ELR (cell line): ENCODE data around the gene ACOXL.
"Not testable (repeated sequence)": the region's sequence is repeated elsewhere in the genome, so short reads cannot be mapped to it uniquely, and the experiment has no call there.

ENCODE experiments used
- DNase-seq: peaks from one replicate; pipeline ENCODE4 v3.0.0-alpha.2; 2015; ENCODE audit warnings: low read depth

The ACOXL gene

GRCh38 chr2:110732422-110733413 is at the start of gene ACOXL:
ACOXL (plus strand) TSS chr2:110732573; CDS start chr2:110768390, 35,817 bp downstream.
- no peak for DNase-seq

DNA sequence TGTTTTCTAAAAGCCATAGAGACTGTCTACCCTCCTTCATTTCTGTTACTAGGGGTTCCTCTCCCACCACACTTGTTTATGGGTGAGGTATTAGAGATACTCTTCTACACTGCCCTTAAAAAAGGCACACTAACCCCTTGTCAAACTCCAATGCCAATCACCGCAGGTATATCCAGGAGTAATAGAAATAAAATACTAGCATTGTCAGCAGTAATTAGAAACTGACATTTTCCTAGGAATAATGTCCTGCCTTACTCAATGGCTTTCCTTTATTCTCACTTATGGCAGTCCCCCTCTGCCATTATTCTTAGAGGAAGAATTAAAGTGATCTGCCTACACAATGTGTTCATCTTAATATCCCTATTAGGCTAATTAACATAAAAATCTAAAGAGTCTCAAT is 49.5 kb upstream of the ACOXL start:
- DNase-seq = no peak

DNA sequence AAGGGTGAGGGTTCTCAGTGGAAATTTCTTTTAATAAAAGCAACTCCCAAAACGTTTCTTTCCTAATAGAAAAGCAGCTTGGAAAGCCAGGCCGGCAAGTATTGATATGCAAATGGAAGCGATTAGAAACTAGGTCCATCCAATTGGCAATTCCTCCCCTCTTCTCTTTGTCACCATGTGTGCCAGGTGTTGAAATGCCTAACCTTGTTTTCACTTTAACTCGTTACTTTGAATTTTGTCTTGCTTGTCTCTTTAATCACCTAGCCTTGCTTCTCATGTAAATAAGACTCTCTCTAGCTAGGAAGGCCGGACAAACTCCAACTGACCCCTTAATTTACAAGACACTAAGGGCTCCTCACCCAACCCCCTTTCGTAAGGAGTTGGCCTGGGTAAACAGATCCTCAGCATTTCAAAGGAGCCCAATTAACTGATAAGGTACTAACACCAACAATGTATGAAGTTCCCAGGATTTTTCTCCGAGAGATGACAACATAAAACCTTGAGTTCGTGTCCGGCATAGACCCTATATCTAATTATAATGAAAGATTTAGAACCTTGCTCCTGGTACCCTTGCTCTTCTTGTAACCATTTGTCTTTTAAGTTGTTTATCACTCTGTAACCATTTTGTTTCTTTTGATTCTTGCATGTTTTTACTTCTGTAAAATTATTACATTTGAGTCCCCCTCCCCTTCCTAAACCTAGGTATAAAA is 44.4 kb upstream of the ACOXL start:
- not testable (repeated sequence) for DNase-seq

GRCh38 chr2:110688594-110689091 is 43.7 kb upstream of the ACOXL start:
- DNase-seq = peak; percentile 17

- no peak for DNase-seq
Observed at GRCh38 chr2:110690083-110690965, 42.0 kb upstream of the ACOXL start.

DNA sequence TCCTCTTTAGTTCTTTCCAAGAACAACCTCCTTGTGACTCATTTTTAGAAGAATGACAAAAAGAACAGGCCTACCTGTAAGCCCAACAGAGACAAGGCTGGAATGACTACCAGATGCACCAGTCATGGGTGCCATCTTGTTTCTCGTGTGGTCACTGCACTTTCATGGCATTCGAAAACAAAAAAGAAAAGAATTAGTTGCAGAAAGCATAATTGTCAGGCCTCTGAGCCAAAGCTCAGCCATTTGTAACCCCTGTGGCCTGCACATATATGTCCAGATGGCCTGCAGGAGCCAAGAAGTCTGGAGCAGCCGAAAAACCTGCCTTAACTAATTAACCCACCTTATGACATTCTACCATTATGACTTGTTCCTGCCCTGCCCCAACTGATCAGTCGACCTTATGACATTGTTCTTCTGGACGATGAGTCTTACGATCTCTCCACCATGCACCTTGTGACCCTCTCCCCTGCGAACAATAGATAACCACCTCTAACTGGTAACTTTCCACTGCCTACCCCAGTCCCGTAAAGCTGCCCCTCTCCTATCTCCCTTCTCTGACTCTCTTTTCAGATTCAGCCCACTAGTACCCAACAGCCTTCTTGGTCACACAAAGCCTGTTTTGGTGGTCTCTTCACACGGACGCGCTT is 40.6 kb upstream of the ACOXL start:
- DNase-seq = no peak

- not testable (repeated sequence) for DNase-seq
Observed at GRCh38 chr2:110695146-110695898, 37.1 kb upstream of the ACOXL start.

DNA sequence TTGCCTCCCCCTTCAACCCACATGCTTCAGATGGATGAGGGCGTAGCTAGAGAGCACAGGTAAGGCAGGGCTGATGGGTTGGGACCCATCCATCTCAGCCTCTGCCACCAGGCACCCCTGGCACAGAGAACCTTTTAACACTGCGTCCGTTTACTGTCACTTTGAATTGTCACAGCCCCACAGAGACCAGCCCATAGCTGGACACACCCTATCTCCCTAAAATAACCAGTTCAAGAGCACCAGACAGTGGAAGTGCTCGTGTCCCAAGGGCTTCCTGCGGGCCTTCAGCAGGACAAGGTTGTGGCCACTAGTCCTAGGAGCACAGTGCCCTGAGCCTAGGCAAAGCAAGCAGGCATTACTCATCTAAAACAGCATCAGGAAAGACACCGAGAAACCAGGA is 34.1 kb upstream of the ACOXL start:
- not testable (repeated sequence) for DNase-seq

DNA sequence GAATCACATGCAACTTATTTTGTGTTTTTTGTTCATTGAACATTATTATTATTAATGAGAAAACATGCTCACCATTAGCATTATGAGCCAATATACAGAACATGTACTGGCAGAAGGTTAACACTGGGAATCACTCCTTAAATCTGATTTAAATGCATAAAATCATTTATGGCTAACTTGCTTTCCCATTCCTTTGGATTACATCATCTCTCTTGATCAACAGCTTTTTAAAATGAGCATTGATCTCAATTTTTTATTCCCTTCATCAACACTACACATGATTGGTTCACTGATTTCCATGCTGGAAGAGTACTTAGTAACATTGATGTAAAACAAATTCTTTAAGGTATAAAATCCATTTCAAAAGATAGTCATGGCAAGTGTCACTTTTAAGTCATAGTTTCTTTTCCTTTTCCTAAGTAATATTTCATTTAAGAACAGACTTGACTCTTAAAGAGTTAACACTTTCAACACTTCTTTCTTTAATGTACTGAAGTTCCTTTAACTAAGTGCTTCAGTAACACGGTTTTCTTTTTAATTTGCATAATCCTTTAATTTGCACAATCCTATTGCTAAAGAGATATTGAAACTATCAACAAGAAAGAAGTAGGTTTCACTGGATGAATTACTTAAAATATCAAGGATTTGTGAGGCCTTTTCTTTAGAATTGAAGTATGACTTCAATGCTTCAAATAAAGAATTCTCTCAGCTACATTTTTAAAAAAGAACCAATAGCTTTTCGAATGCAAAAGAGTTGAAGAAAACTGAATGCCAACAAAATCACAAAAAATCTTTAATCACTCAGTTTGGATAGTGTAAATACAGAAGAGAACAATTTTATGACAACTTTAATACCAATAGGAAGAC is 29.6 kb upstream of the ACOXL start:
- no peak for DNase-seq

- no peak for DNase-seq
Observed at GRCh38 chr2:110707386-110707965, 24.9 kb upstream of the ACOXL start.

GRCh38 chr2:110708455-110708854 is 23.9 kb upstream of the ACOXL start:
- DNase-seq = no peak

GRCh38 chr2:110712737-110713136 is 19.6 kb upstream of the ACOXL start:
- DNase-seq = no peak

DNA sequence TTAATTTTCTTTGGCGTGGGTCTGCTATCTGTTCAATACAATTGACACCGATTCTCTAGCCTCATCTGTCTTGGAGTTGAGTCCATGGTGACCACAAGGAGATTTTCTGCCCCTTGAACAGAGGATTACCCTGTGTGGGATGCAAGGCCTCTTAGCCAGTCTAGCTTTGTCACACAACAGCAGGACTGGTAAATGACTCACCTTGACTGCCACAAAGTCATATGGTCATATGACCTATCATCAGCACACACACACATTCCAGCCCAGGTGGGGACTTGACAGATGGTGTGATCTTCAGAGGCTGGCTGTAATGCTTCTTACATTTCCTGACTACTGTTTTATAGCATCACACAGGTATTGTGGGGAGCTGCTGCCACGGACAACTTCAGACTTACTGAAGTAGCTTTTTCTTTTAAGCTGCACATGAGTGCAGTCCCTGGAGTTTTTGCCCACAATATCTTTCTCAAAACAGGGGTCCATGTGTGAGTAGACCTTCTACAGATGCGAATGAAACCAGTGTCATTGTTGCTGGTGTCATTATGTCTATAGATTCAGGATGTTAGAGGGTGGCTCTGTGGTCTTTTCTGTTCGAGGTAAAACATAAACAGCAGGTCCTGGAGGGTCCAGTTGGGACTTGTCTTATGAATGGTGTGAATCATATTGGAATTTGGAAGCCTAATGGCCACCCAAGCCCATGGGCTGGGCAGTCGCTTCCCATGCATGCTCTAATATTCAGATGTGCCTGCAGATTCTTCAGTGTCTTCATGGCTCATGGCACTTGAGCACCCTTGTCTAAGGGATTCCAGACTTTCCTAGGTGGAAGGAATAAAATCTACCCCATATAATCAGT is 18.6 kb upstream of the ACOXL start:
- DNase-seq = peak; percentile 12

GRCh38 chr2:110714452-110715224 is 17.7 kb upstream of the ACOXL start:
- DNase-seq = no peak

- DNase-seq = peak; percentile 11
Observed at GRCh38 chr2:110716959-110717645, 15.3 kb upstream of the ACOXL start.

- no peak for DNase-seq
Observed at GRCh38 chr2:110717734-110718133, 14.6 kb upstream of the ACOXL start.

GRCh38 chr2:110718382-110718781 is 14.0 kb upstream of the ACOXL start:
- DNase-seq = no peak
